ENCODE data around the gene SLC13A2.
A peak's percentile ranks its signal among the peaks of the same experiment; 100 is the strongest.

SLC13A2 gene

DNA sequence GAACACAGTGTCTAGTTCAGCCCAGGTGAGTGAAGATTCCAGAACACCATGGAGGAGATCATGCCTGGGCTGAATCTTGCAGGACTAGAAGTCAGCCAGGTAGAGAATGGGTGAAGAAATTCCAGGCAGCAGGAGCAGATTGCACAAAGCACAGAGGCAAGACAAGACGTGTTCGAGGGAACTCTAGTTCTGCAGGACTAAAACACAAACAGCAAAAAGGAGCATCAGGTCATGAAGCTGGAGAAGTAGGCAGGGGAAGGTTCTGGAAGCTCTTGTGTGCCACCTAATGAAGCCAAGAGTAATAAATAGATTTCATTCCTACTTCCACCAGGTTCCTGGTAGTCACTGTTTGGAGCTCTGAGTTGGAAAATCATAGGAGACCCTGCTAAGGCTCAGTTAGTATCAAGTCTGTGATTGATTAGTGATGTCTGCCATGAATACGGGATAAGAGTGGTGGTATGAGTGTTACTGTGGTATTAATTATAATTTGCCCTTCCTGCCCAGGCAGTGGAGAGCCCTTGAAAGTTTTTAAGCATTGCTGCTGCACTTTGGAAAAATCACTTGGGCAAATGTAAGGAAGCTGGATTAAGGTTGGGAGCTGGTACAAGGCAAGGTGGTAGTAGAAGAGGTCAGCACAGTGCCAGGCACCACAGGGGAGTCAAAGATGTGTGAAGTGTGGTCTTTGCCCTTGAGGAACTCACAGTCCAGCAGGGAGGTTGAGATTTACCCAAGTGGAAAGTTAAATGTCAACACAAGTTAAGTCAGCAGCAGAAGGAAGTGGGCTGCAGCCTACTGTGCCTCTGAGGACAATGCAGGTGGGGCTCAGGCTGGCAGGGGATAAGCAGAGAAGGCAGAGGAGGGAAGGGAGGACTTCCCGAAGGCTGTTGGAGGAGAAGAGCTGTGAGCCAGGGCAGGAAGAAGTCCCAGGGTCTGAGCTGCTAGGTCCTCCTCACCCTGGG is 19.2 kb downstream of the SLC13A2 start:
- DNase-seq (ENCODE audit: low spot score) = no peak

DNA sequence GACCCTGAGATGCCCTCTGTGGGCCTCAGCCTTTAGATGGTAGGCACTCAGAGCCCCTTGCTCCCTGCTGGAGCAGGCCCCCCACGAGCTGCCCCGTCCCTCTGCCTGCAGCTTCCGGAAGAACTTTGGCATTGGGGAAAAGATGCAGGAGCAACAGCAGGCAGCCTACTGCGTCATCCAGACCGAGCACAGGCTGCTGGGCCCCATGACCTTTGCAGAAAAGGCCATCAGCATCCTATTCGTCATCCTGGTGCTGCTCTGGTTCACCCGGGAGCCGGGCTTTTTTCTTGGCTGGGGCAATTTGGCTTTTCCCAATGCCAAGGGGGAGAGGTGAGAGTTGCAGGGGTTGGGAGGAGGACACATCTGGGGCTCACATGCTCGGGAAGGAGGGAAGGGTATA is 20.0 kb downstream of the SLC13A2 start:
- no peak for DNase-seq (ENCODE audit: low spot score)

GRCh38 chr17:28494445-28495188 is 21.2 kb downstream of the SLC13A2 start:
- DNase-seq (ENCODE audit: low spot score) = peak; percentile 96

GRCh38 chr17:28495635-28496034 is 22.2 kb downstream of the SLC13A2 start:
- DNase-seq (ENCODE audit: low spot score) = no peak

GRCh38 chr17:28497931-28498330 is 24.5 kb downstream of the SLC13A2 start:
- DNase-seq (ENCODE audit: low spot score) = no peak

- DNase-seq (ENCODE audit: low spot score) = no peak
Observed at GRCh38 chr17:28498652-28499363, 25.4 kb downstream of the SLC13A2 start.

GRCh38 chr17:28499364-28499664 is 25.9 kb downstream of the SLC13A2 start:
- no peak for DNase-seq (ENCODE audit: low spot score)

GRCh38 chr17:28499684-28500357 is 26.4 kb downstream of the SLC13A2 start:
- DNase-seq (ENCODE audit: low spot score) = no peak

- DNase-seq (ENCODE audit: low spot score) = no peak
Observed at GRCh38 chr17:28500712-28501379, 27.4 kb downstream of the SLC13A2 start.

DNA sequence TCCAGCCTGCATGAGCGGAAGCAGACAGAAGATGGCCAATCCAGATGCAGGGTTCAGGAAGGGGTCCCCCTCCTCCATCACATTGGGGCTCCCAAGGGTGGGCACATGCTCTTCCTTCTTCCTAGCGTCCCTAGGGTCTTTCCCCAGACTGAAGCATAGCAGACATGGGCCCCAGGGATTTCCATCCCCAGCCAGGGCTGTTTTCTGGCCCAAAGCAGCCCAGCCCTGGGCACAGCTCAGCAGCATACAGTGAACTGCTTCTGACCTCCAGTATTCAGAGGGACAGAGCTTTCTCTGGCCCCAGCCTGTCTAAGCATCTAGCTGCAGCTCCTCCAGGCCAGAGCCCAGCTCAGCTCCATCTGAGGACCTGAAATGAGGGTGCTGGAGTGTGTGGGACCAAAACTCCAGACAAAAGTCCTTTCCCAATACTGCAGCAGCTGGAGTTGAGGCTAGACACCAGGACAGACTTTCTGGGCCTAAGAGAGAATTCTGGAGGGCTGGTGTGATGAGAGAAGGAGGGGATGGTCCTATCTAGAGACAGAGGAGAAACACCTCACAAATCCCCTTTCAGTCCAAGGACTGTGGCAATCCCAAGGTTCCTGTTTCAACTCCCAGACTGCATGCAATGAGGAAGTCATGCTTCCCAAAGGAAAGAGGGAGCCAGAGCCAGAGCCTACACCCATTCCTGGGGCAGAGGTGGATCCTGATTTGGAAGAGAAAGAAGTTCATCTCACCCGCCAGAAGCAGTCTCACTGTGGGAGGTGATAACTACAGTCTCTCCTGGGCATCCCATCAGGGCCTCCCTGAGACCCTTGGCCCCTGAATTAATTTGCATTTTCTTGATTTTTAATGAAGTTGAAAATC is 28.2 kb downstream of the SLC13A2 start:
- DNase-seq (ENCODE audit: low spot score) = no peak

GRCh38 chr17:28503420-28503819 is 30.0 kb downstream of the SLC13A2 start:
- DNase-seq (ENCODE audit: low spot score) = no peak

DNA sequence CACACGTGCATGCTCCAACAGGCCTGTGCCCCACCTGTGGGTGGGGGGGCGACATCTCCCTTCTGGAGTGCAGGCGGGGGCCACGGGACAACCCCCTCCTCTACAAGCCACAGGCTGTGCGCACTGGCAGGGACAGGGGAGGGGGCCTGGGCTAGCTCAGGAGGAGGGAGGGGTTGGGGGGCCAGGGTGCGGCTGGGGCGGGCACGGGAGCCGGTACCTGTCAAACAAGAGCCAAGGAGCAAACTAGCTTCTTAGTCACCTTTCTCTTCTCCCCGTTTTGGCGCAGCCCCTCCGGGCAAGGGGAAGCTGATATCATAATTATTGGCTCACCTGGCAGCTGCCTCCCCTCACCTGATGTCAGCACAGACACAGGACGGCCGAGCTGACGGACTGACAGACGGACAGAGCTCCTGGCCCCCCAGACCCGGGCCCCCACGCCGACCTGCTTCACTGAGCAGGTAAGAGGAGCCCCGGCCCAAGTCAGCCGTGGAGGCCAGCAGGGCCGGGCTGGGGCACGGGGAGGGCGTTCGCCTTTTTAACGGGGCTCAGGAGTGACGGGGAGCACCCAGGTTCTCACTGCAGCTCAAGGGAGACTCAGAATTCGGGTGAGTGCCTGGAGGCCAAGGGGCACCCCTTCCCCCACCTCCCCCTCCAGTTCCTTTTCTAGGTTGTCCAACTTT is 32.7 kb downstream of the SLC13A2 start, which contains the start of gene FOXN1:
TSS of gene FOXN1 (plus strand) at position 363 of the 680 bp plus-strand sequence. CDS start 17,622 bp downstream, outside the sequence.
- DNase-seq (ENCODE audit: low spot score) = no peak

- DNase-seq (ENCODE audit: low spot score) = no peak
Observed at GRCh38 chr17:28506763-28507487, 33.5 kb downstream of the SLC13A2 start.

DNA sequence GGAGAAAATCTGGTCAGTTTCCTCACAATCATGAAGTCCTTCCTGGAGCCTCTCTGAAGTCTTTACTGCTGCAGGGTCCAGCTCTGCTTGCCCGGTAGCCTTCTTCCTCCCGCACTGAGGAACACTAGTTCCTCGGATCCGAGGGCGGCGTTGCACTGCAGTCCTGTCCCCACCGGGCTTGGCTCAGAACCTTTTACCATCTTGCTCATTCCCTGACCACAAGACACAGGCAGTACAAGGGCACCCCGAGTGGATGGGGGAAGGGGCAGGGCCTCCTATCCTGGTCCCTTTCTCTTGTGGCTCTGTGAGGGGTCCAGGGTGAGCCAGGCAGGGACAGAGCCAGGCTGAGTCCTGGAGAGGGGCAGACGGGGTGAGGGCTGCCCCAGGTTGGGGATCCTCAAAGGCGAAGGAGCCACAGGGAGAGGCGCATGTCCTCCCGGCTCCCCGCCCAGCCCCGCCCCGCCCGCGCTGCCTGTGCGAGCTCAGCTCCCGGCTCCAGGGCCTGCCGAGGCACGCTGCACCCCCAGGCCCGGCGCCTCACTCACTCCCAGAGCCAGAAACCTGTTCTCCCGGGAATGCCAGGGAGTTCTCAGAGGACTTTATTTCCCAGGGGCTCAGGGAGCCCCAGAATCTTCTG is 34.2 kb downstream of the SLC13A2 start:
- no peak for DNase-seq (ENCODE audit: low spot score)

GRCh38 chr17:28508211-28508724 is 34.8 kb downstream of the SLC13A2 start:
- DNase-seq (ENCODE audit: low spot score) = no peak

DNA sequence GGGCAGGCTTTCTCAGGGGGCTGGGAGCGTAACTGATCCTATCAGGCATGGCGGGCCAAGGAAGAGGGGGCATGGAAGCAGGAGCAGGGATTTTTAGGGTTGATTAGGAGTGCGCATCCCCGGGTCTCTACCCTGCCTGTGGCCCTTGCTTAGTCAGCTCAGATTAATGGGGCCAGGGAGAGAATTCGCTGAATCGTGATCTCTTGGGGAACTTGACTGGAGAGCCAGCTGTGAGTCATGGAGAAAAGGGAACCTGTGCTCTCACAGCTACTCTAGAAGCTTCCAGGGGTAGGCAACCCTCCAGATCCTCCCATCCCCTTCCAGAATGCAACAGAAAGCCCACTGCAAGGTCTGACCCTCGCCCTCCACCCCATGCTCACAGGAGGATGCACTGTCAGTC is 36.3 kb downstream of the SLC13A2 start:
- no peak for DNase-seq (ENCODE audit: low spot score)

DNA sequence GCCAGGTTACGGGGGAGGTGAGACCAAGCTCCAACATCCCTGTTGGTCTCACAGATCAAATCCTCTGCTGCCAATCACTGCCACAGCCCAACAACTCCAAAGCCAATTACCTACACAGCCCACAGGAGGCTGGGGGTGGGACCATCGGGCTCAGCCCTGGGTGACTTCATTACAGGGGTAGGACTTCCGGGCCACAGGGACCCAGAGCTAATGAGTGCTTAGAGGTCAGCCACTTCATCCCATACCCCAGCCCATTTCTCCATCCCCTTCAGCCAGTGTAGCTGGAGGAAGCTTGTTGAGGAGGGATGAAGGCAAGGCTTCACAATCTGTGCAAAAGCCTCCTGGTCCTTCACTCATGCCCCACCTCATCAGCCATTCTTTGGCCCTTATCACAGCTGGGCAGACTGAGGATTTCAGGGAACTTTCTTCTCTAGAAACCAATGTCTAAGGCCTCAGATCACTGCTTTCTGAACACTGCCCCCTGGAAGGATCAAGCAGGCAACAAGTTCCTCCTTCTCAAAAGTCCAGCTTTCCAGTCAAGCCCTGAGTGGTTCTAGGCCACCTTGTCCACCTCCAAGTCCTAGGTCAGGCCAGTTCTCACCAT is 38.5 kb downstream of the SLC13A2 start:
- DNase-seq (ENCODE audit: low spot score) = no peak

DNA sequence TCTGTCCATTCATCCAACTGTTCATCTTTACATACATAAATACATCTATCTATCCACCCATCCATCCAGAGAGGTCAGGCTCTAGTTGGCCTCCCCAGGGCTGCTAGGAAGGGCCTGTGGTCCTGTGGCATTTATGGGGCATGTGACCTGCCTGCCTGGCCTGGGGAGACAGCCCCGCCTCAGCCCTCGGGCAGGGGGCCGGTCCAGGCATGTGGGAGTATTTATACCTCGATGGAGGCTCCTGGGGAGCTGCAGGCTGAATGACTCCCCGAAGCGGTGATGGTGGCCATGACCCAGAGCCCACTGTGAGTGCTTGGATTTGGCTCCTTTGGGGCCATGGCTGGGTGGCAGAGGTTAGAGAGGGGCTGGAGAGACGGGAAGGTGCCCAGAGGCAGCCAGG is 40.0 kb downstream of the SLC13A2 start:
- DNase-seq (ENCODE audit: low spot score) = no peak
